HEK293 (cell line): Measurements from ENCODE around the gene KLF7.
A peak's percentile ranks its signal among the peaks of the same experiment; 100 is the strongest.

Experiments
- CTCF ChIA-PET: fragments of 350-600 bp; formaldehyde crosslinking; extraction: SDS; loops from one replicate; lab custom pipeline; 2021; ENCODE audit warnings: antibody characterized with exemption; lab: Yijun Ruan, JAX
- POLR2A ChIA-PET: fragments of 300-600 bp; formaldehyde crosslinking; extraction: SDS; loops from one replicate; lab custom pipeline; 2020; ENCODE audit warnings: antibody characterized with exemption, inconsistent platforms; lab: Yijun Ruan, JAX
- H3K27ac ChIP-seq: fragments of 200-500 bp; sonication (Bioruptor generic); 2 replicates; pipeline ENCODE4 v1.5.1; 2014; ENCODE audit warnings: low read depth, low read length, control low read depth, inconsistent platforms; ENCODE audit errors: extremely low read depth
- H3K36me3 ChIP-seq, 2 experiments: fragments of 200-500 bp in 1 of 2; sonication (Bioruptor generic) in 1 of 2; 1 replicate in 1 of 2; 2 replicates in 1 of 2; pipeline ENCODE4 v1.5.1; 2014 to 2017; ENCODE audit warnings: inconsistent platforms in 2 of 2, low read length in 2 of 2; ENCODE audit not compliant: control insufficient read depth in 2 of 2, insufficient read depth in 1 of 2
- H3K4me1 ChIP-seq: fragments of 200-500 bp; sonication (Bioruptor generic); 2 replicates; pipeline ENCODE4 v1.5.1; 2014; ENCODE audit warnings: mild to moderate bottlenecking, low read length, inconsistent platforms; ENCODE audit not compliant: control insufficient read depth, insufficient read depth
- H3K4me3 ChIP-seq: 2 replicates; pipeline ENCODE4 v1.5.1; 2011; ENCODE audit warnings: low read depth, mild to moderate bottlenecking, control low read depth, low read length, moderate library complexity
- H3K9me3 ChIP-seq: fragments of 200-500 bp; sonication (Bioruptor generic); 2 replicates; pipeline ENCODE4 v1.5.1; 2014; ENCODE audit warnings: low read depth, low read length, inconsistent platforms; ENCODE audit not compliant: control insufficient read depth, insufficient read depth
- BCL6B ChIP-seq: fragments of 450-650 bp; formaldehyde crosslinking; IDR thresholded peaks from 2 replicates; pipeline ENCODE4 v1.5.1; 2017; ENCODE audit warnings: missing biosample characterization, missing genetic modification characterization
- CTCF ChIP-seq: fragments of 450-650 bp; formaldehyde crosslinking; IDR thresholded peaks from 2 replicates; pipeline ENCODE4 v1.5.1; 2016; ENCODE audit warnings: missing biosample characterization, missing genetic modification characterization
- GLIS1 ChIP-seq: fragments of 450-650 bp; formaldehyde crosslinking; IDR thresholded peaks from 2 replicates; pipeline ENCODE4 v1.5.1; 2016; ENCODE audit warnings: missing biosample characterization, missing genetic modification characterization
- GLIS2 ChIP-seq: fragments of 450-650 bp; formaldehyde crosslinking; IDR thresholded peaks from 2 replicates; pipeline ENCODE4 v1.5.1; 2016; ENCODE audit warnings: missing biosample characterization, missing genetic modification characterization
- HOXD13 ChIP-seq: sonication (generic); formaldehyde crosslinking; IDR thresholded peaks from 2 replicates; pipeline ENCODE4 v1.8.0; 2022; ENCODE audit warnings: missing genetic modification reagents, borderline replicate concordance
- KLF8 ChIP-seq: fragments of 450-650 bp; formaldehyde crosslinking; IDR thresholded peaks from 2 replicates; pipeline ENCODE4 v1.5.1; 2016; ENCODE audit warnings: missing biosample characterization, missing genetic modification characterization
- KLF9 ChIP-seq: fragments of 450-650 bp; formaldehyde crosslinking; IDR thresholded peaks from 2 replicates; pipeline ENCODE4 v1.5.1; 2016; ENCODE audit warnings: missing biosample characterization, missing genetic modification characterization, low read depth
- PATZ1 ChIP-seq: fragments of 450-650 bp; formaldehyde crosslinking; IDR thresholded peaks from 2 replicates; pipeline ENCODE4 v1.5.1; 2016; ENCODE audit warnings: missing biosample characterization, missing genetic modification characterization
- SCRT2 ChIP-seq: fragments of 450-650 bp; formaldehyde crosslinking; IDR thresholded peaks from 2 replicates; pipeline ENCODE4 v1.5.1; 2016; ENCODE audit warnings: missing biosample characterization, missing genetic modification characterization
- SP2 ChIP-seq: fragments of 450-650 bp; formaldehyde crosslinking; IDR thresholded peaks from 2 replicates; pipeline ENCODE4 v1.5.1; 2016; ENCODE audit warnings: missing biosample characterization, missing genetic modification characterization
- SP3 ChIP-seq: fragments of 450-650 bp; formaldehyde crosslinking; IDR thresholded peaks from 2 replicates; pipeline ENCODE4 v1.5.1; 2016; ENCODE audit warnings: missing biosample characterization, missing genetic modification characterization
- TCF7L2 ChIP-seq: IDR thresholded peaks from 2 replicates; pipeline ENCODE4 v1.6.1; 2011; ENCODE audit warnings: low read depth, mild to moderate bottlenecking, inconsistent platforms, low read length, moderate library complexity, borderline replicate concordance
- ZNF112 ChIP-seq: fragments of 450-650 bp; formaldehyde crosslinking; IDR thresholded peaks from 2 replicates; pipeline ENCODE4 v1.5.0; 2017; ENCODE audit warnings: missing biosample characterization, missing genetic modification characterization
- ZNF140 ChIP-seq: fragments of 450-650 bp; formaldehyde crosslinking; IDR thresholded peaks from 2 replicates; pipeline ENCODE4 v1.5.1; 2016; ENCODE audit warnings: missing biosample characterization, missing genetic modification characterization
- ZNF341 ChIP-seq: fragments of 450-650 bp; formaldehyde crosslinking; IDR thresholded peaks from 2 replicates; pipeline ENCODE4; 2016; ENCODE audit warnings: low read depth, missing biosample characterization, missing genetic modification characterization
- ZNF362 ChIP-seq: fragments of 450-650 bp; formaldehyde crosslinking; IDR thresholded peaks from 2 replicates; pipeline ENCODE4 v1.5.1; 2016; ENCODE audit warnings: missing biosample characterization, missing genetic modification characterization
- ZNF398 ChIP-seq: fragments of 450-650 bp; formaldehyde crosslinking; IDR thresholded peaks from 2 replicates; pipeline ENCODE4 v1.5.1; 2017; ENCODE audit warnings: missing biosample characterization, missing genetic modification characterization
- ZNF416 ChIP-seq: fragments of 450-650 bp; formaldehyde crosslinking; IDR thresholded peaks from 2 replicates; pipeline ENCODE4 v1.5.1; 2016; ENCODE audit warnings: missing biosample characterization, missing genetic modification characterization
- ZNF514 ChIP-seq: fragments of 450-650 bp; formaldehyde crosslinking; IDR thresholded peaks from 2 replicates; pipeline ENCODE4 v1.5.1; 2016; ENCODE audit warnings: missing biosample characterization, missing genetic modification characterization
- ZNF560 ChIP-seq: fragments of 450-650 bp; formaldehyde crosslinking; IDR thresholded peaks from 2 replicates; pipeline ENCODE4 v1.5.1; 2017; ENCODE audit warnings: missing biosample characterization, missing genetic modification characterization, borderline replicate concordance
- ZNF600 ChIP-seq: fragments of 450-650 bp; formaldehyde crosslinking; IDR thresholded peaks from 2 replicates; pipeline ENCODE4 v1.5.1; 2016; ENCODE audit warnings: missing biosample characterization, missing genetic modification characterization
- ZNF645 ChIP-seq: fragments of 450-650 bp; formaldehyde crosslinking; IDR thresholded peaks from 2 replicates; pipeline ENCODE4; 2016; ENCODE audit warnings: missing biosample characterization, missing genetic modification characterization
- ZNF692 ChIP-seq: fragments of 450-650 bp; formaldehyde crosslinking; IDR thresholded peaks from 2 replicates; pipeline ENCODE4 v1.5.1; 2016; ENCODE audit warnings: missing biosample characterization, missing genetic modification characterization
- ZNF837 ChIP-seq: fragments of 450-650 bp; formaldehyde crosslinking; IDR thresholded peaks from 2 replicates; pipeline ENCODE4 v1.5.1; 2016; ENCODE audit warnings: missing biosample characterization, missing genetic modification characterization
- ZSCAN30 ChIP-seq: fragments of 450-650 bp; IDR thresholded peaks from 2 replicates; pipeline ENCODE4 v1.5.1; 2018; ENCODE audit warnings: missing biosample characterization, mild to moderate bottlenecking, missing genetic modification characterization, moderate library complexity
- ZXDB ChIP-seq: fragments of 450-650 bp; formaldehyde crosslinking; IDR thresholded peaks from 2 replicates; pipeline ENCODE4 v1.5.1; 2016; ENCODE audit warnings: missing biosample characterization, missing genetic modification characterization

Gene KLF7

GRCh38 chr2:207166349-207167098 lies 776 bp upstream of the KLF7 start (continued):
- no peak for TF ChIP-seq ZNF600 (tag by site-specific recombination)
- no peak for TF ChIP-seq ZXDB
- no peak for TF ChIP-seq ZNF416 (tag by site-specific recombination)
- TF ChIP-seq ZNF362 (tag by site-specific recombination) = no peak
- TF ChIP-seq SP2 (tag by site-specific recombination) = peak; percentile 10
- no peak for TF ChIP-seq ZNF645 (tag by site-specific recombination)
- peak; percentile 33; the same call in 1 of the 2 replicates for TF ChIP-seq TCF7L2
- no peak for TF ChIP-seq ZNF560
- TF ChIP-seq ZNF692 (tag by site-specific recombination) = peak; percentile 17; the same call in 1 of the 2 replicates
- TF ChIP-seq CTCF (tag by site-specific recombination) = peak; percentile 82
- peak; percentile 79; the same call in 1 of the 2 replicates for TF ChIP-seq SCRT2 (tag by site-specific recombination)
- TF ChIP-seq KLF9 = peak; percentile 38; the same call in 1 of the 2 replicates
- peak; percentile 89 for TF ChIP-seq ZSCAN30 (tag by site-specific recombination)

GRCh38 chr2:207166039-207166348 lies 246 bp upstream of the KLF7 start:
- POLR2A ChIA-PET = interaction anchor here (0.5 to 2.1 kb wide), 18 partner anchors 12 to 459 kb away, joined by 3 to 10 read pairs (median 3); partner anchors contain the start of gene METTL21A
- TF ChIP-seq SP2 (tag by site-specific recombination) = peak; percentile 91
- peak; percentile 70; the same call in 1 of the 2 replicates for TF ChIP-seq ZNF398 (tag by site-specific recombination)
- TF ChIP-seq GLIS1 (tag by site-specific recombination) = no peak
- no peak for TF ChIP-seq ZNF140 (tag by site-specific recombination)
- TF ChIP-seq ZNF837 (tag by site-specific recombination) = no peak
- TF ChIP-seq SP3 (tag by site-specific recombination) = peak; percentile 62
- TF ChIP-seq ZNF112 (tag by site-specific recombination) = no peak
- TF ChIP-seq ZNF514 = no peak
- TF ChIP-seq HOXD13 = 0 out of 2 replicates have a peak, but pooled peaks have one; percentile 34
- TF ChIP-seq ZNF341 (tag by site-specific recombination) = peak; percentile 94
- peak; percentile 85 for TF ChIP-seq GLIS2 (tag by site-specific recombination)
- no peak for TF ChIP-seq BCL6B (tag by site-specific recombination)
- peak; percentile 5; the same call in 1 of the 2 replicates for TF ChIP-seq PATZ1
- TF ChIP-seq KLF8 (tag by site-specific recombination) = 0 out of 2 replicates have a peak, but pooled peaks have one; percentile 2
- CTCF ChIA-PET = interaction anchor here (0.7 to 0.8 kb wide), 2 partner anchors 120 to 182 kb away, joined by 3 to 4 read pairs; no protein-coding TSS in a partner anchor
- H3K4me3 ChIP-seq = peak overlapping the region; percentile 66
- peaks cover 6% of the 10 kb centered on the region for H3K4me1 ChIP-seq
- H3K27ac ChIP-seq = peak overlapping the region; percentile 99
- H3K36me3 ChIP-seq = no peaks in the 10 kb centered on the region
- no peaks in the 10 kb centered on the region for H3K9me3 ChIP-seq
